Dendritic cell treated with granulocyte-macrophage colony-stimulating factor and Interleukin-4, amounts not matched to agents 40 ng/mL and 50 ng/mL, for 4 days (primary cell): Measurements from ENCODE around the gene CYP39A1.

Experiments
- H3K27ac Mint-ChIP-seq: one replicate; pipeline ENCODE4 v1.8.0; 2022; ENCODE audit warnings: mild to moderate bottlenecking, mixed read lengths
- H3K27me3 Mint-ChIP-seq: one replicate; pipeline ENCODE4 v1.8.0; 2022; ENCODE audit warnings: mild to moderate bottlenecking, mixed read lengths
- H3K36me3 Mint-ChIP-seq: one replicate; pipeline ENCODE4 v1.8.0; 2022; ENCODE audit warnings: low read depth, mixed read lengths
- H3K4me1 Mint-ChIP-seq: one replicate; pipeline ENCODE4 v1.8.0; 2022; ENCODE audit warnings: low read depth, mixed read lengths
- H3K4me3 Mint-ChIP-seq: one replicate; pipeline ENCODE4 v1.8.0; 2022; ENCODE audit warnings: mild to moderate bottlenecking, moderate library complexity, mixed read lengths
- H3K9me3 Mint-ChIP-seq: one replicate; pipeline ENCODE4 v1.8.0; 2022; ENCODE audit warnings: mixed read lengths
- intact Hi-C: fragments of 100-400 bp; cut with micrococcal nuclease; formaldehyde crosslinking; loops from one replicate; pipeline ENCODE4 v1.15.0; 2022

Gene CYP39A1

GRCh38 chr6:46592740-46593139 is 59.9 kb downstream of the CYP39A1 start:
- Mint-ChIP-seq H3K9me3 (no peaks in the 10 kb centered on the region), H3K4me3 (no peak overlapping the region), H3K36me3 (no peaks in the 10 kb centered on the region), H3K27ac (no peak overlapping the region), H3K4me1 (no peaks in the 10 kb centered on the region), H3K27me3 (peaks cover 1% of the 10 kb centered on the region)
- intact Hi-C loops = no loop called here

DNA sequence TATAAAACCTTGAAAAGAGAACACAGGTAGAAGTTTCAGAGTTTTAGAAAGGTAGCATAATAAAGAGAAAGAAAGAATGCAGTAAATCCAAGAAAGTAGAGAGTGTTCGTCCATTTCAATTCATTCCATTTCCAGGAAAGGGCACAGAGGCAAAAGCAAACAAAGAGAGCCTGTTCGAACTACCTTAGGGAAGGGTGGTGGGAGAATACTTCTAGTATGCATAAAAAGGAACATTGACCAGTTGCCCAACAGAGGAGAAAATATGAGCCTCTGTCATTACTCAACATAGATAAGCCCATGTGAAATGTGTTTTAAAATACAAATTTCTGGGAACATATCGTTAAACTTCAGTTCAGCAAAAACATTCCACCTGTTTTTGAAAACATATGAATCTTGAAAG is 60.6 kb downstream of the CYP39A1 start:
- Mint-ChIP-seq H3K4me3 (no peak overlapping the region), H3K27ac (no peak overlapping the region), H3K36me3 (no peaks in the 10 kb centered on the region)

DNA sequence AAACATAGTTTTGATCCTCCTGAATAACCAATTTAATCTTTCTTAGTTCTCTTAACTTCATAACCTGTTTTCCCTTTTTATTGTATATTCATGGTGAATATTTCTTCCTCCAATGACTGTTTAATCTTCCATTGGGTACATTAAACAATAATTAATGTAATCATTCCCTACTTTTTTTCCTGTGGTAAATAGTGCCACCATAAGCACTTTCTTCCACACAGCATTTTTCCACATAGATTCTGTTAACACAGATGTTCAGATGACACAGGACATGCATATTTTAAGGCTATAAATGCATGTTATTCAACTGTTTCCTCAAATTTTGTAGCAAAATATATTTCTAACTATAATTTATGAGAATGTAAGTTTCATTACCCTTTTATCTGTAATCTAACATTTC is 61.9 kb downstream of the CYP39A1 start:
- H3K27ac Mint-ChIP-seq = no peak overlapping the region
- H3K4me3 Mint-ChIP-seq = no peak overlapping the region
- H3K36me3 Mint-ChIP-seq = no peaks in the 10 kb centered on the region
- intact Hi-C loops = no loop called here
- no peaks in the 10 kb centered on the region for H3K4me1 Mint-ChIP-seq
- H3K27me3 Mint-ChIP-seq = peaks cover 1% of the 10 kb centered on the region
- no peaks in the 10 kb centered on the region for H3K9me3 Mint-ChIP-seq

More for the DNA sequence above, 60.6 kb downstream of the CYP39A1 start:
- intact Hi-C loops = no loop called here
- Mint-ChIP-seq H3K9me3 (no peaks in the 10 kb centered on the region), H3K4me1 (no peaks in the 10 kb centered on the region), H3K27me3 (peaks cover 1% of the 10 kb centered on the region)

DNA sequence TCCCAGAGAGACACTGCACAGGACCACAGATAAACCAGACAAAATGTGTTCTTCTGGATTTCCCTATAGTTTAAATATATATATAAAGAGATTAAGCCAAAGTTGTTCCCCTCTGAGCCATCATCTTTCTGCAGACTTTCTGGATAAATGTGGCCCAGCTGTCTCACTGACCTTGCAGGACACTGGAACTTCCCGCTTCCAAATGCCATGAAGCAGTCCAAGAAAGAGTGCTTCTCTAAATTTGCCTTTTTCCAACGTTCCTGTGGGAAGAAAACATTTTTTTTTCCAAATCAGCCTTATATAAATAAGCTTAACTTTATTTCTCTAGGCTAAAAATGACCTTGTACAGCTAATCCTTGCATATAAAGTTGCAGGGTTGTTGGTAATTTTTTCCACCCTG is 65.7 kb downstream of the CYP39A1 start:
- no peaks in the 10 kb centered on the region for H3K36me3 Mint-ChIP-seq
- no peaks in the 10 kb centered on the region for H3K9me3 Mint-ChIP-seq
- H3K27me3 Mint-ChIP-seq = no peaks in the 10 kb centered on the region
- no peak overlapping the region for H3K4me3 Mint-ChIP-seq
- no peak overlapping the region for H3K27ac Mint-ChIP-seq
- H3K4me1 Mint-ChIP-seq = no peaks in the 10 kb centered on the region
- intact Hi-C loops = no loop called here

GRCh38 chr6:46584586-46584985 is 68.0 kb downstream of the CYP39A1 start:
- intact Hi-C loops = no loop called here
- Mint-ChIP-seq H3K4me3 (no peak overlapping the region), H3K9me3 (no peaks in the 10 kb centered on the region), H3K27ac (no peak overlapping the region), H3K36me3 (no peaks in the 10 kb centered on the region), H3K4me1 (no peaks in the 10 kb centered on the region), H3K27me3 (no peaks in the 10 kb centered on the region)

GRCh38 chr6:46583721-46584120 is 68.9 kb downstream of the CYP39A1 start:
- intact Hi-C loops = no loop called here
- H3K27me3 Mint-ChIP-seq = no peaks in the 10 kb centered on the region
- H3K36me3 Mint-ChIP-seq = no peaks in the 10 kb centered on the region
- no peak overlapping the region for H3K4me3 Mint-ChIP-seq
- H3K4me1 Mint-ChIP-seq = no peaks in the 10 kb centered on the region
- H3K9me3 Mint-ChIP-seq = no peaks in the 10 kb centered on the region
- no peak overlapping the region for H3K27ac Mint-ChIP-seq

DNA sequence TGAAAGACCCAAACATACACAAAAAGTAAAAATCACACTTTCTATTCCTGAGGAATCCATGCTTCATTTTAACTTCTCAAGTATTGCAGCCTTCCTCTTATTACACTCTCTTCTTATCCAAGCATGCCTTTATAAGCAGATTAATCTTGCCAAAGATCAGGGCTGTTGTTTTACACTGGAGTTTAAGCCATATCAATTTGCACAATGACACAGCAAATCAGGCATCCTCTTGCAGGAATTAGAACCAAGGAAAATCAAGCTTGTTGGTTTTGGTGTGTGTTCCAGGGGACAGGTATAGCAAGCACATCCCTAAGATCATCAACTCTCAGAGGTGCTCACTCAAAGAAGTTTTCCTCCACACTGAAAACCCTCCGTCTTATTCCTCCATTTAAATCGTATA is 69.5 kb downstream of the CYP39A1 start:
- Mint-ChIP-seq H3K36me3 (no peaks in the 10 kb centered on the region), H3K27ac (no peak overlapping the region), H3K4me1 (no peaks in the 10 kb centered on the region), H3K4me3 (no peak overlapping the region), H3K9me3 (no peaks in the 10 kb centered on the region), H3K27me3 (no peaks in the 10 kb centered on the region)
- intact Hi-C loops = no loop called here

GRCh38 chr6:46581459-46582177 is 71.0 kb downstream of the CYP39A1 start:
- Mint-ChIP-seq H3K9me3 (no peaks in the 10 kb centered on the region), H3K4me3 (no peak overlapping the region), H3K27ac (no peak overlapping the region), H3K36me3 (no peaks in the 10 kb centered on the region), H3K4me1 (no peaks in the 10 kb centered on the region), H3K27me3 (no peaks in the 10 kb centered on the region)
- intact Hi-C loops = no loop called here

DNA sequence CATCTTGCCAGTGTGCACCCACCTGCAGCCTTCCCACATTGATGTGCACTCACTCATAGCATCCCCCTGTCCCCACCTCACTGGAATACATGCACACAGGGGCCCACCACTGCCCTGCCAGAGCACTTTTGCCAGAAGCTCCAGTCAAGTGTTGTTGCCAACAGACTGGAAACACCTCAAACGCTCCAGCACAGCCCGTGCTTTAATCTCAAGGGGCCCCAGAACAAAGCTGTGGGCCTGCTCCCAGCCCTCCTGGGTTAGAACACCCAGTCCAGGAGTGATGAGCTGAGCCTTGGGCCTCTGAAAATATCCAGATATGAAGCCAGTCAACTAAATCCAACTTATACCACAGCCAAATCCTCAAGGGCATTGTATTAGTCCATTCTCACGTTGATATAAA is 77.1 kb downstream of the CYP39A1 start:
- Mint-ChIP-seq H3K27ac (no peak overlapping the region), H3K4me1 (no peaks in the 10 kb centered on the region), H3K9me3 (peaks cover 33% of the 10 kb centered on the region), H3K4me3 (no peak overlapping the region), H3K36me3 (no peaks in the 10 kb centered on the region), H3K27me3 (no peaks in the 10 kb centered on the region)
- intact Hi-C loops = no loop called here

- Mint-ChIP-seq H3K36me3 (no peaks in the 10 kb centered on the region), H3K4me3 (no peak overlapping the region), H3K27ac (no peak overlapping the region), H3K27me3 (no peaks in the 10 kb centered on the region), H3K4me1 (no peaks in the 10 kb centered on the region), H3K9me3 (peaks cover 33% of the 10 kb centered on the region)
- intact Hi-C loops = no loop called here
These were observed 79.5 kb downstream of the CYP39A1 start for GRCh38 chr6:46573140-46573539.

- Mint-ChIP-seq H3K4me1 (no peaks in the 10 kb centered on the region), H3K27me3 (no peaks in the 10 kb centered on the region), H3K9me3 (peaks cover 11% of the 10 kb centered on the region), H3K36me3 (no peaks in the 10 kb centered on the region), H3K4me3 (no peak overlapping the region), H3K27ac (no peak overlapping the region)
- intact Hi-C loops = no loop called here
These were observed 87.1 kb downstream of the CYP39A1 start for GRCh38 chr6:46565531-46565930.

DNA sequence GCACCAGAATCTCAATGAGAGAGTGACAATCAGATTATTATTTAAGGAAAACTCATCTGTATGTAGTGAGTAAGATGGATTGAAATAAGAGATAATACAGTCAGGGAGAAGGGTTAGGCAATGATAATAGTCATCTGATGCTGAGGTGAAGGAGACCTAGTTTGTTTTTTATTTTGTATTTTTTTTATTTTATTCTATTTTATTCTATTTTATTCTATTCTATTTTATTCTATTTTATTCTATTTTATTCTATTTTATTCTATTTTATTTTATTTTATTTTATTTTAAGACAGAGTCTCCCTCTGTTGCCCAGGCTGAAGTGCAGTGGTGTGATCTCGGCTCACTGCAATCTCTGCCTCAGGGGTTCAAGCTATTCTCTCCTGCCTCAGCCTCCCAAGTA is 88.7 kb downstream of the CYP39A1 start:
- Mint-ChIP-seq H3K9me3 (peaks cover 11% of the 10 kb centered on the region), H3K4me1 (no peaks in the 10 kb centered on the region), H3K36me3 (no peaks in the 10 kb centered on the region), H3K27me3 (no peaks in the 10 kb centered on the region), H3K27ac (no peak overlapping the region), H3K4me3 (no peak overlapping the region)
- intact Hi-C loops = no loop called here

DNA sequence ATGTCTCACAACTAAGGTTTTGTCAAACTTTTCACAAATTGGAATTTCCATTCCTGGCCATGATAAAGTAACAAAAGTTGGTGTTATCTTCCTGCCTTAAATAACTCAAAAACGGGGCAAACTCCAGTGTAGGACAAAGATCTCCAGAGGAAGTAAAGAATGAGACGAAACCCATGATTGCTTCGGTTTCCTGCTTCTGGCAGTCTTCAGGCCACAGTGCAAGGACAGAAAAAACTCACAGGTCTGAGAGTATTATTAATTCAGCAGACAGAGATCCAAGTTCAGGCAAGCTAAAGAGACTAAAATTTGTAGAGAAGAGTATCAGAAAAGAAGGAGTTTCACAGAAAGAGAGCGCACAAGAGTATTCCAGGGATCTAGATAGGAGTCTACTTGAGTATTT is 96.6 kb downstream of the CYP39A1 start:
- Mint-ChIP-seq H3K36me3 (no peaks in the 10 kb centered on the region), H3K4me1 (no peaks in the 10 kb centered on the region), H3K27ac (no peak overlapping the region), H3K4me3 (no peak overlapping the region), H3K27me3 (no peaks in the 10 kb centered on the region), H3K9me3 (peaks cover 11% of the 10 kb centered on the region)
- intact Hi-C loops = no loop called here

GRCh38 chr6:46555129-46555528 is 97.5 kb downstream of the CYP39A1 start:
- no peak overlapping the region for H3K27ac Mint-ChIP-seq

GRCh38 chr6:46549155-46549554 is 103.5 kb downstream of the CYP39A1 start:
- Mint-ChIP-seq H3K9me3 (peaks cover 5% of the 10 kb centered on the region), H3K4me3 (no peak overlapping the region), H3K27ac (no peak overlapping the region), H3K27me3 (no peaks in the 10 kb centered on the region), H3K4me1 (no peaks in the 10 kb centered on the region), H3K36me3 (no peaks in the 10 kb centered on the region)
- intact Hi-C loops = no loop called here

More at GRCh38 chr6:46555129-46555528, 97.5 kb downstream of the CYP39A1 start:
- no peaks in the 10 kb centered on the region for H3K36me3 Mint-ChIP-seq
- intact Hi-C loops = no loop called here
- no peaks in the 10 kb centered on the region for H3K4me1 Mint-ChIP-seq
- peaks cover 11% of the 10 kb centered on the region for H3K9me3 Mint-ChIP-seq
- no peak overlapping the region for H3K4me3 Mint-ChIP-seq
- no peaks in the 10 kb centered on the region for H3K27me3 Mint-ChIP-seq
